Neural cell (in vitro differentiated cells): ENCODE measurements around the gene NPM3. TPM values are rescaled to one million over a fixed set of nuclear protein-coding genes. Genes with fewer than 3 reads are reported as not detected.

Experiments used
- H2AFZ ChIP-seq: fragments of 200-600, 300-800 bp; sonication (generic), shearing (Covaris generic); 2 replicates; pipeline ENCODE4 v1.6.0; 2014; ENCODE audit warnings: low read depth, mild to moderate bottlenecking, antibody characterized with exemption, low read length, moderate library complexity
- H3F3A ChIP-seq: fragments of 200-600 bp; shearing (Covaris generic); 2 replicates; pipeline ENCODE4 v1.6.1; 2016; ENCODE audit warnings: mild to moderate bottlenecking, moderate library complexity, mixed read lengths, antibody characterized with exemption, low read length; ENCODE audit not compliant: insufficient read depth, poor library complexity, severe bottlenecking
- H3K27ac ChIP-seq: fragments of 200-600, 300-800 bp; sonication (generic), shearing (Covaris generic); 2 replicates; pipeline ENCODE4 v1.5.1; 2014; ENCODE audit warnings: mild to moderate bottlenecking, low read length, moderate library complexity
- H3K27me3 ChIP-seq: fragments of 300-800, 200-600 bp; sonication (generic), shearing (Covaris generic); 2 replicates; pipeline ENCODE4 v1.6.0; 2014; ENCODE audit warnings: mild to moderate bottlenecking, low read depth, low read length, moderate library complexity; ENCODE audit not compliant: insufficient read depth
- H3K36me3 ChIP-seq: fragments of 300-800, 200-600 bp; sonication (generic), shearing (Covaris generic); 2 replicates; pipeline ENCODE4 v1.5.1; 2014; ENCODE audit warnings: mild to moderate bottlenecking, antibody characterized with exemption, low read length, moderate library complexity; ENCODE audit not compliant: insufficient read depth
- H3K4me2 ChIP-seq: fragments of 300-800, 200-600 bp; sonication (generic), shearing (Covaris generic); 2 replicates; pipeline ENCODE4 v1.6.0; 2014; ENCODE audit warnings: mild to moderate bottlenecking, low read length
- H3K4me3 ChIP-seq: fragments of 300-800, 200-600 bp; sonication (generic), shearing (Covaris generic); 2 replicates; pipeline ENCODE4 v1.5.1; 2014; ENCODE audit warnings: mild to moderate bottlenecking, low read length, moderate library complexity
- H3K79me2 ChIP-seq: fragments of 200-600 bp; shearing (Covaris generic); replicated peaks from 2 replicates; pipeline ENCODE4 v1.6.0; 2014; ENCODE audit warnings: mild to moderate bottlenecking, low read length, moderate library complexity; ENCODE audit not compliant: insufficient read depth
- H3K9ac ChIP-seq: fragments of 300-800, 200-600 bp; sonication (generic), shearing (Covaris generic); 2 replicates; pipeline ENCODE4 v1.6.1; 2016; ENCODE audit warnings: mild to moderate bottlenecking, low read length, mixed read lengths
- H3K9me2 ChIP-seq: fragments of 200-600 bp; shearing (Covaris generic); 2 replicates; pipeline ENCODE4 v1.6.1; 2016; ENCODE audit warnings: mild to moderate bottlenecking, low read length, mixed read lengths; ENCODE audit not compliant: insufficient read depth
- H3K9me3 ChIP-seq: fragments of 200-600, 300-800 bp; sonication (generic), shearing (Covaris generic); 2 replicates; pipeline ENCODE4 v1.6.1; 2016; ENCODE audit warnings: mild to moderate bottlenecking, mixed run types, low read length, moderate library complexity, mixed read lengths
- H4K20me1 ChIP-seq: fragments of 200-600 bp; shearing (Covaris generic); 2 replicates; pipeline ENCODE4 v1.6.1; 2016; ENCODE audit warnings: mild to moderate bottlenecking, mixed run types; ENCODE audit not compliant: insufficient read depth
- EP300 ChIP-seq: fragments of 450-650 bp; conservative IDR thresholded peaks from 2 replicates; pipeline ENCODE4 v1.6.1; 2014; ENCODE audit warnings: antibody characterized with exemption, mild to moderate bottlenecking, moderate library complexity; ENCODE audit not compliant: poor library complexity, severe bottlenecking
- EZH2 ChIP-seq: fragments of 200-600, 300-800 bp; shearing (Covaris generic), sonication (generic); IDR thresholded peaks from 2 replicates; pipeline ENCODE4 v1.6.1; 2014; ENCODE audit warnings: antibody characterized with exemption, low read length, borderline replicate concordance, mild to moderate bottlenecking; ENCODE audit not compliant: insufficient read depth, poor library complexity, severe bottlenecking
- MXI1 ChIP-seq: fragments of 450-650 bp; conservative IDR thresholded peaks from 2 replicates; pipeline ENCODE4 v1.6.1; 2014; ENCODE audit warnings: antibody characterized with exemption, mild to moderate bottlenecking; ENCODE audit not compliant: poor library complexity, severe bottlenecking
- POLR2AphosphoS5 ChIP-seq: IDR thresholded peaks from 2 replicates; pipeline ENCODE4 v1.6.1; 2012
- RAD21 ChIP-seq: fragments of 450-650 bp; conservative IDR thresholded peaks from 2 replicates; pipeline ENCODE4 v1.6.1; 2014; ENCODE audit warnings: antibody characterized with exemption, mild to moderate bottlenecking, moderate library complexity
- REST ChIP-seq: IDR thresholded peaks from 2 replicates; pipeline ENCODE4 v1.6.1; 2012; ENCODE audit warnings: borderline replicate concordance
- SMC3 ChIP-seq: fragments of 450-650 bp; conservative IDR thresholded peaks from 2 replicates; pipeline ENCODE4 v1.6.1; 2014; ENCODE audit warnings: antibody characterized with exemption, mild to moderate bottlenecking, moderate library complexity; ENCODE audit not compliant: poor library complexity
- TAF1 ChIP-seq: IDR thresholded peaks from 2 replicates; pipeline ENCODE4 v1.6.1; 2012; ENCODE audit warnings: low read depth
- polyA plus RNA-seq: library from polyadenylated mRNA; depleted of rRNA; stranded (reverse); fragments of >200 nt; gene quantifications from 2 replicates; pipeline ENCODE4 v1.2.3, GENCODE V29; 2014
- TF ChIP-seq, protein P1 (sequence below): fragments of 450-650 bp; IDR thresholded peaks from 2 replicates; pipeline ENCODE4 v1.5.1; 2014; ENCODE audit warnings: antibody characterized with exemption, mild to moderate bottlenecking, moderate library complexity; ENCODE audit not compliant: poor library complexity, severe bottlenecking

NPM3 gene
- polyA plus RNA-seq, 1 donor from 2014 or later: 53.0 TPM

DNA sequence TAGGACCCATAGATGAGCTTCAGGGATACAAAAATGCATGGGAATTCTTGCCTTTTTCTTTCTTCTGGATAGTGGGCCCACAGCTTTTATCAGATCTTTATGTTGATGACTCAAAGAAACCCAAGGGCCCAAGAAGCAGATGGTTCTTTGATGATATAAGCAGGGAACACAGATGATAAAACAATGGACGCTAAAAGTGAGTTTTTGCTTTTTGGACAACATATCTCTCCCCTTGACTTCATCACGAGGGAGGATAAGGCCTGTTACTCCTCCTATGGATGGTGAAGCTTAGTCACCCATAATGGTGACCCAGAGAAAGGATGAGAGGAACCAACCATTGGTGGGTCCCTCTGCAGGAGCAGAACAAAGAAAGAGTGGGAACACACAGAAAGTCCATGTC lies 41.5 kb upstream of the NPM3 start:
- Histone ChIP-seq H3K79me2 (peaks cover 4% of the 10 kb centered on the region), H3K27ac (no peak overlapping the region), H3F3A (no peaks in the 10 kb centered on the region), H3K9ac (no peak overlapping the region), H3K4me2 (no peak overlapping the region), H3K9me2 (no peaks in the 10 kb centered on the region), H2AFZ (no peak overlapping the region), H4K20me1 (no peaks in the 10 kb centered on the region), H3K36me3 (no peaks in the 10 kb centered on the region), H3K9me3 (no peaks in the 10 kb centered on the region), H3K4me3 (no peak overlapping the region), H3K27me3 (no peaks in the 10 kb centered on the region)
- TF ChIP-seq REST: no peak
- no peak for TF ChIP-seq POLR2AphosphoS5
- no peak for TF ChIP-seq SMC3
- TF ChIP-seq MXI1: no peak
- no peak for TF ChIP-seq EP300
- no peak for TF ChIP-seq TAF1
- no peak for TF ChIP-seq RAD21
- TF ChIP-seq, protein P1, sequence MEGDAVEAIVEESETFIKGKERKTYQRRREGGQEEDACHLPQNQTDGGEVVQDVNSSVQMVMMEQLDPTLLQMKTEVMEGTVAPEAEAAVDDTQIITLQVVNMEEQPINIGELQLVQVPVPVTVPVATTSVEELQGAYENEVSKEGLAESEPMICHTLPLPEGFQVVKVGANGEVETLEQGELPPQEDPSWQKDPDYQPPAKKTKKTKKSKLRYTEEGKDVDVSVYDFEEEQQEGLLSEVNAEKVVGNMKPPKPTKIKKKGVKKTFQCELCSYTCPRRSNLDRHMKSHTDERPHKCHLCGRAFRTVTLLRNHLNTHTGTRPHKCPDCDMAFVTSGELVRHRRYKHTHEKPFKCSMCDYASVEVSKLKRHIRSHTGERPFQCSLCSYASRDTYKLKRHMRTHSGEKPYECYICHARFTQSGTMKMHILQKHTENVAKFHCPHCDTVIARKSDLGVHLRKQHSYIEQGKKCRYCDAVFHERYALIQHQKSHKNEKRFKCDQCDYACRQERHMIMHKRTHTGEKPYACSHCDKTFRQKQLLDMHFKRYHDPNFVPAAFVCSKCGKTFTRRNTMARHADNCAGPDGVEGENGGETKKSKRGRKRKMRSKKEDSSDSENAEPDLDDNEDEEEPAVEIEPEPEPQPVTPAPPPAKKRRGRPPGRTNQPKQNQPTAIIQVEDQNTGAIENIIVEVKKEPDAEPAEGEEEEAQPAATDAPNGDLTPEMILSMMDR: no peak
- no peak for TF ChIP-seq EZH2

GRCh38 chr10:101818872-101819633 lies 35.8 kb upstream of the NPM3 start:
- Histone ChIP-seq H4K20me1 (peaks cover 39% of the 10 kb centered on the region), H3K9me2 (no peaks in the 10 kb centered on the region), H3K9me3 (no peaks in the 10 kb centered on the region), H3K79me2 (peaks cover 43% of the 10 kb centered on the region), H3K36me3 (no peaks in the 10 kb centered on the region), H3K27me3 (no peaks in the 10 kb centered on the region), H3K27ac (peak overlapping the region; percentile 97), H3F3A (peaks cover 5% of the 10 kb centered on the region), H3K4me2 (peak overlapping the region; percentile 94), H2AFZ (peak overlapping the region; percentile 16), H3K9ac (peak overlapping the region; percentile 97), H3K4me3 (peak overlapping the region; percentile 99)
- peak; percentile 79 for TF ChIP-seq MXI1
- TF ChIP-seq EP300: no peak
- peak; percentile 28 for TF ChIP-seq REST
- TF ChIP-seq POLR2AphosphoS5: peak; percentile 0
